ENCODE measurements around the gene ANKMY1.

DNA sequence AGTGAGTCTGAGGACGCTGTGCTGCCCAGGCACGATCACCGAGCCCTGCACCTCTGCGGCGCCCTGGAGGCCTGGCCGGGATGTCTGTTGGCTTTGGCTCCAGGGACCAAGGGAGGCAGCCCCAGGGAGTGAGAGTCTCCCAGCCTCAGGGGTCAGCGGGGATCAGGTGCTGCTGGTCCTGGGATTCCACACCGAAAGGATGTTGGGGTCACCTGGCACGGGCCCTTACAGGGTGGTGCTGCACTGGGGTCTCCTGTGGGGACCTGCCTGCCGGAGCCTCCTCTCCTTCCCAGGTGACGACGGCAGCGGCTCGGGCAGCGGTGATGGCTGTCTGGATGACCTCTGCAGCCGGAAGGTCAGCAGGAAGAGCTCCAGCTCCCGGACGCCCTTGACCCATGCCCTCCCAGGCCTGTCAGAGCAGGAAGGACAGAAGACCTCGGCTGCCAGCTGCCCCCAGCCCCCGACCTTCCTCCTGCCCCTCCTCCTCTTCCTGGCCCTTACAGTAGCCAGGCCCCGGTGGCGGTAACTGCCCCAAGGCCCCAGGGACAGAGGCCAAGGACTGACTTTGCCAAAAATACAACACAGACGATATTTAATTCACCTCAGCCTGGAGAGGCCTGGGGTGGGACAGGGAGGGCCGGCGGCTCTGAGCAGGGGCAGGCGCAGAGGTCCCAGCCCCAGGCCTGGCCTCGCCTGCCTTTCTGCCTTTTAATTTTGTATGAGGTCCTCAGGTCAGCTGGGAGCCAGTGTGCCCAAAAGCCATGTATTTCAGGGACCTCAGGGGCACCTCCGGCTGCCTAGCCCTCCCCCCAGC lies 91.8 kb downstream of the ANKMY1 start:
- TF ChIP-seq, protein P1, sequence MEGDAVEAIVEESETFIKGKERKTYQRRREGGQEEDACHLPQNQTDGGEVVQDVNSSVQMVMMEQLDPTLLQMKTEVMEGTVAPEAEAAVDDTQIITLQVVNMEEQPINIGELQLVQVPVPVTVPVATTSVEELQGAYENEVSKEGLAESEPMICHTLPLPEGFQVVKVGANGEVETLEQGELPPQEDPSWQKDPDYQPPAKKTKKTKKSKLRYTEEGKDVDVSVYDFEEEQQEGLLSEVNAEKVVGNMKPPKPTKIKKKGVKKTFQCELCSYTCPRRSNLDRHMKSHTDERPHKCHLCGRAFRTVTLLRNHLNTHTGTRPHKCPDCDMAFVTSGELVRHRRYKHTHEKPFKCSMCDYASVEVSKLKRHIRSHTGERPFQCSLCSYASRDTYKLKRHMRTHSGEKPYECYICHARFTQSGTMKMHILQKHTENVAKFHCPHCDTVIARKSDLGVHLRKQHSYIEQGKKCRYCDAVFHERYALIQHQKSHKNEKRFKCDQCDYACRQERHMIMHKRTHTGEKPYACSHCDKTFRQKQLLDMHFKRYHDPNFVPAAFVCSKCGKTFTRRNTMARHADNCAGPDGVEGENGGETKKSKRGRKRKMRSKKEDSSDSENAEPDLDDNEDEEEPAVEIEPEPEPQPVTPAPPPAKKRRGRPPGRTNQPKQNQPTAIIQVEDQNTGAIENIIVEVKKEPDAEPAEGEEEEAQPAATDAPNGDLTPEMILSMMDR (IDR thresholded peaks at IDR 0.05; ENCODE audit: insufficient read depth, low read length, poor library complexity, severe bottlenecking): no peak
- no peak for TF ChIP-seq EZH2phosphoT487 (conservative IDR thresholded peaks at IDR 0.05; ENCODE audit: low read length)

All from SU-DHL-6 (cell line).